Keratinocyte (primary cell): ENCODE results near the gene SPOCK3. TPM values are rescaled to one million over a fixed set of nuclear protein-coding genes. Genes with fewer than 3 reads are reported as not detected.

Experiments
- DNase-seq: peaks from one replicate; pipeline ENCODE4 v3.0.0-alpha.2; 2011; ENCODE audit warnings: low read depth, missing footprints, low spot score
- FAIRE-seq: peaks from 2 replicates; lab custom pipeline; 2011; peaks lifted over from hg19 to GRCh38; lab: Jason Lieb, UNC
- H2AFZ ChIP-seq: 2 replicates; pipeline ENCODE4 v1.6.0; 2012; ENCODE audit warnings: low read length, control low read depth, inconsistent platforms; ENCODE audit not compliant: control insufficient read depth
- H3K27ac ChIP-seq: 2 replicates; pipeline ENCODE4 v1.5.1; 2011; ENCODE audit warnings: low read length; ENCODE audit not compliant: control insufficient read depth, insufficient read depth
- H3K27me3 ChIP-seq: 3 replicates; pipeline ENCODE4 v1.6.0; 2011; ENCODE audit warnings: low read length; ENCODE audit not compliant: control insufficient read depth, insufficient read depth; ENCODE audit errors: extremely low read depth
- H3K36me3 ChIP-seq, 2 experiments: 2 replicates in 1 of 2; 3 replicates in 1 of 2; pipeline ENCODE4 v1.5.1; 2011; ENCODE audit warnings: low read length in 2 of 2, mild to moderate bottlenecking in 1 of 2; ENCODE audit not compliant: control insufficient read depth in 2 of 2, insufficient read depth in 2 of 2; ENCODE audit errors: extremely low read depth in 1 of 2
- H3K4me1 ChIP-seq: 3 replicates; pipeline ENCODE4 v1.5.1; 2011; ENCODE audit warnings: low read length; ENCODE audit not compliant: control insufficient read depth, insufficient read depth; ENCODE audit errors: extremely low read depth
- H3K4me2 ChIP-seq: 3 replicates; pipeline ENCODE4 v1.6.0; 2011; ENCODE audit warnings: low read depth, low read length; ENCODE audit not compliant: control insufficient read depth, insufficient read depth; ENCODE audit errors: extremely low read depth
- H3K4me3 ChIP-seq, 3 experiments: fragments of 200-600 bp in 1 of 3; sonication (generic) in 1 of 3; 2 replicates in 2 of 3; 3 replicates in 1 of 3; pipeline ENCODE4 v1.5.1; 2011 to 2016; ENCODE audit warnings: low read length in 3 of 3, mild to moderate bottlenecking in 3 of 3, control low read depth in 2 of 3, inconsistent platforms in 1 of 3, low read depth in 1 of 3, mixed read lengths in 1 of 3, mixed run types in 1 of 3, moderate library complexity in 1 of 3; ENCODE audit not compliant: control insufficient read depth in 2 of 3, insufficient read depth in 2 of 3; ENCODE audit errors: extremely low read depth in 1 of 3
- H3K79me2 ChIP-seq: 2 replicates; pipeline ENCODE4 v1.6.0; 2012; ENCODE audit warnings: low read length; ENCODE audit not compliant: control insufficient read depth, insufficient read depth
- H3K9ac ChIP-seq: 3 replicates; pipeline ENCODE4 v1.6.0; 2011; ENCODE audit warnings: low read length; ENCODE audit not compliant: control insufficient read depth, insufficient read depth; ENCODE audit errors: extremely low read depth
- H3K9me1 ChIP-seq: 3 replicates; pipeline ENCODE4 v1.6.0; 2011; ENCODE audit warnings: low read length; ENCODE audit not compliant: control insufficient read depth, insufficient read depth; ENCODE audit errors: extremely low read depth
- H3K9me3 ChIP-seq: 2 replicates; pipeline ENCODE4 v1.5.1; 2012; ENCODE audit warnings: low read depth, low read length; ENCODE audit not compliant: control insufficient read depth
- H4K20me1 ChIP-seq: 3 replicates; pipeline ENCODE4 v1.6.0; 2011; ENCODE audit warnings: low read length; ENCODE audit not compliant: control insufficient read depth, insufficient read depth; ENCODE audit errors: extremely low read depth
- CTCF ChIP-seq, 3 experiments: IDR thresholded peaks in 1 of 3; conservative IDR thresholded peaks in 1 of 3; optimal IDR thresholded peaks in 1 of 3; 2 replicates in 2 of 3; 3 replicates in 1 of 3; pipeline versions ENCODE3 to v1.5.1; 2011; ENCODE audit warnings: low read length in 3 of 3, mild to moderate bottlenecking in 3 of 3, moderate library complexity in 2 of 3, control low read depth in 1 of 3, inconsistent platforms in 1 of 3; ENCODE audit not compliant: insufficient read depth in 2 of 3; ENCODE audit errors: extremely low read depth in 1 of 3
- EZH2 ChIP-seq: IDR thresholded peaks from one replicate; pipeline ENCODE4 v1.6.1; 2012; ENCODE audit warnings: inconsistent platforms, mild to moderate bottlenecking, low read length, moderate library complexity
- dilution Hi-C: fragments of 300-500 bp; cut with MboI; formaldehyde crosslinking; loops from one replicate; pipeline ENCODE4 v1.7.0; 2020; ENCODE audit warnings: low sequenced_read_pairs; ENCODE audit not compliant: extremely low pct_ligation_motif_present
- polyA plus RNA-seq, 5 experiments: library from polyadenylated mRNA; depleted of rRNA in 3 of 5; stranded (reverse) in 3 of 5; stranded (forward) in 1 of 5; unstranded in 1 of 5; fragments of >200 nt; gene quantifications; 1 replicate in 1 of 5; 2 replicates in 3 of 5; 3 replicates in 1 of 5; pipeline versions ENCODE4 v1.2.1 to v1.2.3, GENCODE V29; 2011 to 2012; ENCODE audit warnings: missing spikeins in 2 of 5, low read depth in 1 of 5, low replicate concordance in 1 of 5

The SPOCK3 gene
- polyA plus RNA-seq, 1 donor (not counting 4 experiments of a cell fraction or from before 2014, with no cell fraction given): not detected

GRCh38 chr4:167274351-167274750 lies 40.1 kb upstream of the SPOCK3 start:
- H3K4me2 ChIP-seq: no peak overlapping the region
- TF ChIP-seq CTCF (optimal IDR thresholded peaks at IDR 0.05 in 1 of 3, IDR thresholded peaks at IDR 0.05 in 1 of 3, conservative IDR thresholded peaks at IDR 0.05 in 1 of 3; ENCODE audit: extremely low read depth in 1 of 3, insufficient read depth in 2 of 3, low read length in 3 of 3) (no peak), EZH2 (no peak)
- no peaks in the 10 kb centered on the region for H3K9me3 ChIP-seq
- no peaks in the 10 kb centered on the region for H3K36me3 ChIP-seq
- H3K9ac ChIP-seq: no peak overlapping the region
- DNase-seq: no peak
- H3K4me3 ChIP-seq: no peak overlapping the region
- H2AFZ ChIP-seq: no peak overlapping the region
- no peak for FAIRE-seq
- H3K27me3 ChIP-seq: no peaks in the 10 kb centered on the region
- no peaks in the 10 kb centered on the region for H3K4me1 ChIP-seq
- dilution Hi-C loops: no loop called here
- no peaks in the 10 kb centered on the region for H3K9me1 ChIP-seq
- H3K27ac ChIP-seq: no peak overlapping the region
- no peaks in the 10 kb centered on the region for H4K20me1 ChIP-seq
- no peaks in the 10 kb centered on the region for H3K79me2 ChIP-seq

GRCh38 chr4:167265231-167265630 lies 30.9 kb upstream of the SPOCK3 start:
- FAIRE-seq (no peak), DNase-seq (no peak)

More at GRCh38 chr4:167265231-167265630, 30.9 kb upstream of the SPOCK3 start:
- H3K27me3 ChIP-seq: no peaks in the 10 kb centered on the region
- dilution Hi-C loops: no loop called here
- H3K9me1 ChIP-seq: no peaks in the 10 kb centered on the region
- TF ChIP-seq EZH2 (no peak), CTCF (optimal IDR thresholded peaks at IDR 0.05 in 1 of 3, IDR thresholded peaks at IDR 0.05 in 1 of 3, conservative IDR thresholded peaks at IDR 0.05 in 1 of 3; ENCODE audit: extremely low read depth in 1 of 3, insufficient read depth in 2 of 3, low read length in 3 of 3) (no peak)
- H3K4me3 ChIP-seq: no peak overlapping the region
- H3K79me2 ChIP-seq: no peaks in the 10 kb centered on the region
- no peak overlapping the region for H2AFZ ChIP-seq
- H3K36me3 ChIP-seq: no peaks in the 10 kb centered on the region
- no peaks in the 10 kb centered on the region for H4K20me1 ChIP-seq
- H3K9ac ChIP-seq: no peak overlapping the region
- H3K9me3 ChIP-seq: no peaks in the 10 kb centered on the region
- H3K4me2 ChIP-seq: no peak overlapping the region
- H3K4me1 ChIP-seq: no peaks in the 10 kb centered on the region
- H3K27ac ChIP-seq: no peak overlapping the region
